Esophagus squamous epithelium (tissue), 4 donors: ENCODE data around the gene LDLRAD4.

Source experiments
- POLR2A ChIP-seq, 4 donors: fragments of 450-650 bp; IDR thresholded peaks; one replicate each; pipeline ENCODE4 v1.6.1; 2017; ENCODE audit warnings: antibody characterized with exemption in 4 of 4, mild to moderate bottlenecking in 4 of 4, moderate library complexity in 3 of 4
- TF ChIP-seq, protein P1 (sequence below), 6 experiments: fragments of 450-650 bp in 4 of 6; fragments of 200-600 bp in 2 of 6; sonication (generic) in 2 of 6; IDR thresholded peaks; one replicate each; pipeline ENCODE4 v1.5.1; 2016 to 2019; ENCODE audit warnings: antibody characterized with exemption in 6 of 6, mild to moderate bottlenecking in 4 of 6, moderate library complexity in 4 of 6

DNA sequence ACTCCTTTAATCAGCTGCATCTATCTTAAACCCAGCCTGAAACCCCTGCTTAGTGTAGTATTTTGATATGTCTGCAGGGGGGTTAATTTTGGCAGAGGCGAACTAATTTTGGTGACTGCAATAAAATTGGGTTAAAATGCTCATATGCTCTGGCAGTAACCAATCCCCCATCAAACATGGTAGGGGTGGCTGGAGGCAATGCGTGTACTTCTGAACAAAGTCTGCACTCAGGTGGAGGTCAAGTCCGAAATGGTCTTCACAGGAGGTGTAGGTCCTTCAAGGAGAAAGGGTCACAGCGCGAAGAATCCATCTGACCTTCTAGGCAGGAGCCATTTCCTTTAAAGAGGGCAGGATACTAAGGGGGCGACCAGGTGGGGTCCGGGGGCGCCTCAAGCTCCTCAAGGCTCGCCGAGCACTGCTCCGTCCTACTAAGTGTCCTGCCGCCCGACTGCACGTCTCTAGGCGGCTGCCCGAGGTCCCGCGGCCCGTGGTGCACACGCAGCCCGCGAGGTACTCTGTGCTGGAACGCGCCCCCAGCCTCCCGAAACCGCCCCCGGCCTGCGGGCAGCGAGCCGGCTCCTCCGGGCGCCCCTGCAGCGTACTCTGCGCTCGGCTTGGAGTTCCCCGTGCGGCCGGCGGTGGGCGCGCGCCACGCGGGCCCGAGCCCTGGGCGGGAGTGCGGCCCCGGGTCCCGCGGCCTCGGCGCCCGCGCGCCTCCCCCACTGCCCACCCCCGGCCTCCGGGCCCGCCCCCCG lies 1.7 kb upstream of the LDLRAD4 start:
- TF ChIP-seq, protein P1, sequence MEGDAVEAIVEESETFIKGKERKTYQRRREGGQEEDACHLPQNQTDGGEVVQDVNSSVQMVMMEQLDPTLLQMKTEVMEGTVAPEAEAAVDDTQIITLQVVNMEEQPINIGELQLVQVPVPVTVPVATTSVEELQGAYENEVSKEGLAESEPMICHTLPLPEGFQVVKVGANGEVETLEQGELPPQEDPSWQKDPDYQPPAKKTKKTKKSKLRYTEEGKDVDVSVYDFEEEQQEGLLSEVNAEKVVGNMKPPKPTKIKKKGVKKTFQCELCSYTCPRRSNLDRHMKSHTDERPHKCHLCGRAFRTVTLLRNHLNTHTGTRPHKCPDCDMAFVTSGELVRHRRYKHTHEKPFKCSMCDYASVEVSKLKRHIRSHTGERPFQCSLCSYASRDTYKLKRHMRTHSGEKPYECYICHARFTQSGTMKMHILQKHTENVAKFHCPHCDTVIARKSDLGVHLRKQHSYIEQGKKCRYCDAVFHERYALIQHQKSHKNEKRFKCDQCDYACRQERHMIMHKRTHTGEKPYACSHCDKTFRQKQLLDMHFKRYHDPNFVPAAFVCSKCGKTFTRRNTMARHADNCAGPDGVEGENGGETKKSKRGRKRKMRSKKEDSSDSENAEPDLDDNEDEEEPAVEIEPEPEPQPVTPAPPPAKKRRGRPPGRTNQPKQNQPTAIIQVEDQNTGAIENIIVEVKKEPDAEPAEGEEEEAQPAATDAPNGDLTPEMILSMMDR (IDR thresholded peaks at IDR 0.05): peak in 2 of 6 experiments; percentile 27 to 35
- no peak for TF ChIP-seq POLR2A (IDR thresholded peaks at IDR 0.05)
